Naive B cell (primary cell): ENCODE data around the gene TINAGL1. TPM values are rescaled to one million over a fixed set of nuclear protein-coding genes. Genes with fewer than 3 reads are reported as not detected.

ENCODE experiments used
- ATAC-seq, 2 donors: fragments of 150-1000 bp; cut with Tn5 transposase; 2 replicates each; pipeline ENCODE4 v1.10.0; 2021; ENCODE audit warnings: low read depth in 2 of 2, mild to moderate bottlenecking in 2 of 2, moderate library complexity in 2 of 2
- DNase-seq: peaks from one replicate; pipeline ENCODE4 v3.0.0; 2022
- H3K27ac Mint-ChIP-seq, 6 donors: one replicate each; pipeline ENCODE4 v1.8.0; 2020 to 2022; ENCODE audit warnings: mild to moderate bottlenecking in 6 of 6, mixed read lengths in 6 of 6, moderate library complexity in 5 of 6, inconsistent platforms in 2 of 6
- H3K27me3 Mint-ChIP-seq, 3 donors: one replicate each; pipeline ENCODE4 v1.8.0; 2021 to 2022; ENCODE audit warnings: mixed read lengths in 3 of 3, mild to moderate bottlenecking in 1 of 3
- H3K36me3 Mint-ChIP-seq, 2 donors: one replicate each; pipeline ENCODE4 v1.8.0; 2020 to 2022; ENCODE audit warnings: mixed read lengths in 2 of 2, inconsistent platforms in 1 of 2, mild to moderate bottlenecking in 1 of 2
- H3K4me1 Mint-ChIP-seq, 3 donors: one replicate each; pipeline ENCODE4 v1.8.0; 2020 to 2022; ENCODE audit warnings: mixed read lengths in 3 of 3, inconsistent platforms in 1 of 3, mild to moderate bottlenecking in 1 of 3, moderate library complexity in 1 of 3
- H3K4me3 Mint-ChIP-seq, 8 donors: one replicate each; pipeline ENCODE4 v1.8.0; 2020 to 2022; ENCODE audit warnings: mild to moderate bottlenecking in 8 of 8, mixed read lengths in 8 of 8, moderate library complexity in 8 of 8, inconsistent platforms in 2 of 8
- H3K9me3 Mint-ChIP-seq, 7 donors: one replicate each; pipeline ENCODE4 v1.8.0; 2020 to 2022; ENCODE audit warnings: mixed read lengths in 7 of 7, mild to moderate bottlenecking in 5 of 7, inconsistent platforms in 2 of 7, moderate library complexity in 1 of 7
- polyA plus RNA-seq, 6 donors: library from polyadenylated mRNA; unstranded; fragments of 300-500 nt; fragmentation: Illumina TruSeq; gene quantifications; one replicate each; pipeline ENCODE4 v1.2.3, GENCODE V29; 2021; ENCODE audit warnings: low read depth in 6 of 6

TINAGL1 gene, protein sequence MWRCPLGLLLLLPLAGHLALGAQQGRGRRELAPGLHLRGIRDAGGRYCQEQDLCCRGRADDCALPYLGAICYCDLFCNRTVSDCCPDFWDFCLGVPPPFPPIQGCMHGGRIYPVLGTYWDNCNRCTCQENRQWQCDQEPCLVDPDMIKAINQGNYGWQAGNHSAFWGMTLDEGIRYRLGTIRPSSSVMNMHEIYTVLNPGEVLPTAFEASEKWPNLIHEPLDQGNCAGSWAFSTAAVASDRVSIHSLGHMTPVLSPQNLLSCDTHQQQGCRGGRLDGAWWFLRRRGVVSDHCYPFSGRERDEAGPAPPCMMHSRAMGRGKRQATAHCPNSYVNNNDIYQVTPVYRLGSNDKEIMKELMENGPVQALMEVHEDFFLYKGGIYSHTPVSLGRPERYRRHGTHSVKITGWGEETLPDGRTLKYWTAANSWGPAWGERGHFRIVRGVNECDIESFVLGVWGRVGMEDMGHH
- not detected for polyA plus RNA-seq

DNA sequence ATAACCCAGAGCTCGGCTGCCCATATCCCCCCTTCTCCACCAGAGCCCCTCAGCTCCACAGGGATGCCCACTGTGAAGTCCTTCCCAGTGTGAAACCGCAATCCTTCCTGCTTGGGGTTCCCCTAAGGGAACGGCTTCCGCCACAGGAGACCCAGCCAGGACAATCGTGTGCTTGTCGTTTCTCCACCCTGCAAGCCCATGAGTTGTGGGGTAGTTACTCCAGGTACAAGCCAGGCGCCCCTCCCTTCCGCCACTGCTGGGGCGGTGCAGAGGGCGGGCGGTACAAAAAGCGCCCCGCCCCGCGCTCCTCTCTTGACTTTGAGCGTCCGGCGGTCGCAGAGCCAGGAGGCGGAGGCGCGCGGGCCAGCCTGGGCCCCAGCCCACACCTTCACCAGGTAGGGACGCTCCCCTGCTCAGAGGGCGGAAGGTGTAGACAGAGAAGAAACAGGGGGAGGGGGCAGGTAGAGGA is at the start of gene TINAGL1:
Gene TINAGL1, plus strand, starts transcription at position 315 of the 469 bp plus-strand sequence. CDS start 634 bp downstream, outside the sequence.
- Mint-ChIP-seq H3K27ac (no peak within 1 kb of the TSS), H3K27me3 (peaks cover 4 to 41% (median 25%) of the 10 kb centered on the region in 3 donors)
- DNase-seq, result no peak

DNA sequence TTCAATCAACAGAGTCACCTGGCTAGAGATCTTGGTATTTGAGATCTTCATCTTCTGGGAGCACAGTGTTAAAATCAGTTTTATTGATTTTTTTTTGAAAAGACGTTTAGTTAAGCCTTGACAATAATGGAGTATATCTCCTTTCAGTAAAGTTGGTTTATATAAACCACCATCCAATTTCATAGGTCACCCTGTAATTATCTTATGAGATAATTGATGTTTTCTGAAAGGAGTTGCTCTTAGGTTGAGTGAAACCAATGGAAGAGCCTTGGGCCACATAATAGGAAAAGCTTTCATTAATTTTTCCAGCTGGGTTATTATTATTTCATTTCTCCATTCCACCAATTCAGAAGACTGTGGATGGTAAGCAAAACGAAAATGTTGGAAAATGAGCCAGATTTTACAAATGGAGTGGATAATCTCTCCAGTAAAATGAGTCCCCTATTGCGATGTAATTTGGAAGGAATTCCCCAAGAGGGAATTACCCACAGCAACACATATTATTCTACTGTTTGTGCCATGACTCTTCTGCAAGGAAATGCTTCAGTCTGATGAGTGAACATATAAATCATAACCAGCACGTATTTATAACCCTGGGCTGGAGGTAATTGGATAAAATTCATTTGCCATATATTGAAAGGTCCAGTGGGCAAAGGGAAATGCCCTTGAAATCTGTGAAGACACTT is 46.2 kb upstream of the TINAGL1 start:
- H3K27ac Mint-ChIP-seq, result no peak overlapping the region
- H3K9me3 Mint-ChIP-seq, result no peaks in the 10 kb centered on the region
- H3K36me3 Mint-ChIP-seq, result no peaks in the 10 kb centered on the region
- ATAC-seq, result no peak
- no peak for DNase-seq
- H3K27me3 Mint-ChIP-seq, result peaks cover 0 to 3% (median 0%) of the 10 kb centered on the region in 3 donors
- H3K4me3 Mint-ChIP-seq, result no peak overlapping the region
- no peaks in the 10 kb centered on the region for H3K4me1 Mint-ChIP-seq

More for the DNA sequence above, at the start of gene TINAGL1:
- ATAC-seq, result peak in 1 of 2 donors; percentile 23
- H3K4me3 Mint-ChIP-seq, result peak within 1 kb of the TSS in 3 of 8 donors; percentile 9 to 63 (median 12)
- no peaks in the 10 kb centered on the region for H3K9me3 Mint-ChIP-seq
- H3K36me3 Mint-ChIP-seq, result no peaks in the 10 kb centered on the region
- peaks cover 4 to 19% (median 10%) of the 10 kb centered on the region in 3 donors for H3K4me1 Mint-ChIP-seq

DNA sequence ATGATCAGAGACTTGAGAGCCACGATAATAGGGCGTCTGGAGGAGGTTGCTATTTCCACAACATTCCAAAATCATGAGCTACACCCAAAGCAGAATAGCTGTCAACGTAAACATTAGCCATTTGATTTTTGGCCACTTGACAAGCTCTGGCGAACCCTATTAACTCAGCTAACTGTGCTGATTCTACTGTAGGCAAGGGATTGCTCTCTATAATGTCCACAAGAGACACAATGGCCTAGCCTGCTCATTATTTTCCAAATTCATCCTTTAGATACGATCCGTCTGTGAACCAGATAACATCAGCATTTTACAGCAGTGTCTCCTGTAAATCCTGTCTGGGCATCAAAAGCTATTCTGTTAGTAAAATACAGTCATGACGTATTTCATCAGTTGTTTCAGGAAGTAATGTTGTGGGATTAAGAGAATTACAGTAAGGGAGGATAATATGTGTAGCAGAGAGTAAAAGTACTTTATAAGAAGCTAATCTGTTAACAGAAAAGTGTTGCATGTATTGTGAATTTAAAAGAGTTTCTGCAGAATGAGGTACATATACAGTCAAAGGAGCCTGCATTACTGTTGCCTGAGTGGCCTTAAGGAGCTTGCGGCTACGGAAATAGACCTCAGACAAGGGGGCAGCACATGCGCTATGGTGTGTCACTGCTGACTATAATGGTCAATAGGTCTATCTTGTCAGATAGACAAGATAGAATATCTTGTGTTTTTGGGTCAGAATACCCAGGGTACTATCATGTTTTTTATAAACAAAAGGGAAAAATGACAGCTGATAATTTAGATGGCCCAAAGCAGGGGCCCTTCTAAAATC is 44.9 kb upstream of the TINAGL1 start:
- ATAC-seq (no peak), DNase-seq (no peak)
- Mint-ChIP-seq H3K27ac (no peak overlapping the region), H3K9me3 (no peaks in the 10 kb centered on the region), H3K4me3 (no peak overlapping the region), H3K27me3 (peaks cover 0 to 5% (median 0%) of the 10 kb centered on the region in 3 donors), H3K36me3 (no peaks in the 10 kb centered on the region), H3K4me1 (peaks cover 0 to 8% (median 7%) of the 10 kb centered on the region in 3 donors)

DNA sequence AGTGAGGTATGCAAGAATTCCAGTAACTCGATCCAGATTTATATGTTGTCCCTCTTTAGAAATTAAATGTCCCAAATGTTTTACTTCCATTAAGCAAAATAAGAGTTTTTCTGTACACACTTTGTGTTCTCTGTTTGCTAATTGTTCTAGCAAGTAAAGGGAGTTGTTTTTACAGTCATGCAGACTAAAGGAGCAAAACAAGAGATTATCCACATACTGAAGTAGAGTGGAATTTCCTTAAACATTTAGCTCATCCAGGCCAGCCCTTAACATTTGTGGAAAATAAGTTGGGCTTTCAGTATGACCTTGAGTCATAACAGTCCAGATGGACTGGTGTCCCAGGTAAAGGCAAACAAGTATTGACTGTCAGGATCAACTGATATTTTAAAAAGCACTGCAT is 44.1 kb upstream of the TINAGL1 start:
- Mint-ChIP-seq H3K4me3 (no peak overlapping the region), H3K27ac (no peak overlapping the region), H3K27me3 (peaks cover 0 to 5% (median 0%) of the 10 kb centered on the region in 3 donors), H3K36me3 (no peaks in the 10 kb centered on the region), H3K4me1 (peaks cover 0 to 8% (median 7%) of the 10 kb centered on the region in 3 donors), H3K9me3 (no peaks in the 10 kb centered on the region)
- ATAC-seq (no peak), DNase-seq (no peak)

DNA sequence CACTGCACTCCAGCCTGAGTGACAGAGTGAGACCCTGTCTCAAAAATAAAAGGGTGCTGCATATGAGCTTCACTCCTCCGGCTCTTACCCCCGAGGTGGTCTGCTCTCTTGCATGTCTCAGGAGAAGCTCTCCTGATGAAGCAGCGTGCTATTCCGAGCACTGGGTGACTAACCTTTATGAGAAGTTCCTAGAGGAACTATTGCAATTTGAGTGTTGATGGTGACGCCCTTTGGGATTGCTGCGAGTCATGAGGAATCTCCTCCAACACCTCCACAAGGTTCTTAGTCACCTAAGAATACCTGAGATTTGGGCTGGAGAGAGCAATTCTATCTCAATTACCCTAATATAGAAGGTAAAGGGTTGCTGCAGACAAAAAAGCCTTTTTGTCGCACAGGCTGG is 40.8 kb upstream of the TINAGL1 start:
- peak overlapping the region in 1 of 6 donors; percentile 87 for H3K27ac Mint-ChIP-seq
- no peaks in the 10 kb centered on the region for H3K36me3 Mint-ChIP-seq
- DNase-seq, result no peak
- H3K4me3 Mint-ChIP-seq, result peak overlapping the region in 1 of 8 donors; percentile 24
- peaks cover 0 to 5% (median 0%) of the 10 kb centered on the region in 3 donors for H3K27me3 Mint-ChIP-seq
- no peak for ATAC-seq
- H3K4me1 Mint-ChIP-seq, result peaks cover 0 to 8% (median 7%) of the 10 kb centered on the region in 3 donors
- no peaks in the 10 kb centered on the region for H3K9me3 Mint-ChIP-seq

DNA sequence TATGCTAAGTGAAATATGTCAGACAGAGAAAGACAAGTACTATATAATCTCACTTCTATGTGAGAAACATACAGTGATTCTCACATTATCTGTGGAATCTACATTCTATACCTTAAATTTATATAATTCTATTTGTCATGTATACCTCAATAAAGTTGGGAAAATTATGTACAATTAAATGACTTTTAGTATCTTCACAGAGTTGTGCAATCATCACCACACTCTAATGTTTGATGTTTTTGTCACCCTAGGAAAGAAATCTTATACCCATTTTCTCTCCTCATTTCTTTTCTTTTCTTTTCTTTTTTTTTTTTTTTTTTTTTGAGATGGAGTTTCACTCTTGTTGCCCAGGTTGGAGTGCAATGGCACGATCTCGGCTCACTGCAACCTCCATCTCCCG is 37.0 kb upstream of the TINAGL1 start:
- ATAC-seq (no peak), DNase-seq (no peak)
- peaks cover 0 to 8% (median 7%) of the 10 kb centered on the region in 3 donors for H3K4me1 Mint-ChIP-seq
- no peak overlapping the region for H3K27ac Mint-ChIP-seq
- no peak overlapping the region for H3K4me3 Mint-ChIP-seq
- H3K9me3 Mint-ChIP-seq, result peaks cover 0 to 17% (median 6%) of the 10 kb centered on the region in 7 donors
- peaks cover 0 to 5% (median 0%) of the 10 kb centered on the region in 3 donors for H3K27me3 Mint-ChIP-seq
- peaks cover 0 to 9% of the 10 kb centered on the region in 2 donors for H3K36me3 Mint-ChIP-seq

DNA sequence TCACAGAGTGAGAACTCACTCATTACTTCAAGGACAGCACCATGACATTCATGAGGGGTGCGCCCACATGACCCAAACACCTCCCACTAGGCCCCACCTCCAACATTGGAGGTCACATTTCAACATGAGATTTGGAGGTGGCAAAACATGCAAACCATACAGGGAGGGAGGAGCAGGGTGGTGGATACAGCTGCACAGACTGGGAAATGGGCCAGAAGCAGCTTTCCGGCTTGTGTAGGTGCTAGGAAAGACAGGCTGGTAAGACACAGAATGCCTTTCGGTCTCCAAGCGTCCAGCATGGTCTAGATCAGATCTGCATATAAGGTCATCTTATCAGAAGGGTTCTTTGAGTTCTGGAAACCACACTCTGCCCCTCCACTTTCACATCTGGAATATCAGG is 35.1 kb upstream of the TINAGL1 start:
- peaks cover 0 to 9% of the 10 kb centered on the region in 2 donors for H3K36me3 Mint-ChIP-seq
- no peak overlapping the region for H3K27ac Mint-ChIP-seq
- peaks cover 0 to 17% (median 6%) of the 10 kb centered on the region in 7 donors for H3K9me3 Mint-ChIP-seq
- H3K4me3 Mint-ChIP-seq, result no peak overlapping the region
- H3K27me3 Mint-ChIP-seq, result no peaks in the 10 kb centered on the region
- no peak for DNase-seq
- peaks cover 0 to 2% (median 2%) of the 10 kb centered on the region in 3 donors for H3K4me1 Mint-ChIP-seq
- no peak for ATAC-seq

DNA sequence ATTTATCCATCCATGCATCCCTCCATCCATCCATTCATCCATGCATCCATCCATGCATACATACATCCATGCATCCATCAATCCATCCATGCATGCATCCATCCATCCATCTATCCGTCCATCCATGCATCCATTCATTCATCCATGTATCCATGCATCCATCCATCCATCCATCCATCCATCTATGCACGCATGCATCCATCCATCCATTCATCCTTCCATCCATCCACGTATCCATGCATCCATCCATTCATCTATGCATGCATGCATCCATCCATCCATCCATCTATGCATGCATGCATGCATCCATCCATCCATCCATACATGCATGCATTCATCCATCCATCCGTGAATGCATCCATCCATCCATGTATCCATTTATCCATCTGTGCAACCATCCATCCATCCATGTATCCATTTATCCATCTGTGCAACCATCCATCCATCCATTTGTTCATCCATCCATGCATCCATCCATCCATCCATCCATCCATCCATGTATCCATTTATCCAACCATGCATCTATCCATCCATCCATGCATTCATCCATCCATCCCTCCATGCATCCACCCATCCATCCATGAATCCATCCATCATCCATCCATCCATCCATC is 30.3 kb upstream of the TINAGL1 start:
- no peak for DNase-seq
- H3K4me1 Mint-ChIP-seq, result peaks cover 0 to 7% (median 4%) of the 10 kb centered on the region in 3 donors
- ATAC-seq, result no peak
- no peak overlapping the region for H3K4me3 Mint-ChIP-seq
- H3K9me3 Mint-ChIP-seq, result peaks cover 0 to 17% (median 6%) of the 10 kb centered on the region in 7 donors
- H3K36me3 Mint-ChIP-seq, result peaks cover 0 to 9% of the 10 kb centered on the region in 2 donors
- peaks cover 5 to 12% (median 9%) of the 10 kb centered on the region in 3 donors for H3K27me3 Mint-ChIP-seq
- no peak overlapping the region for H3K27ac Mint-ChIP-seq

DNA sequence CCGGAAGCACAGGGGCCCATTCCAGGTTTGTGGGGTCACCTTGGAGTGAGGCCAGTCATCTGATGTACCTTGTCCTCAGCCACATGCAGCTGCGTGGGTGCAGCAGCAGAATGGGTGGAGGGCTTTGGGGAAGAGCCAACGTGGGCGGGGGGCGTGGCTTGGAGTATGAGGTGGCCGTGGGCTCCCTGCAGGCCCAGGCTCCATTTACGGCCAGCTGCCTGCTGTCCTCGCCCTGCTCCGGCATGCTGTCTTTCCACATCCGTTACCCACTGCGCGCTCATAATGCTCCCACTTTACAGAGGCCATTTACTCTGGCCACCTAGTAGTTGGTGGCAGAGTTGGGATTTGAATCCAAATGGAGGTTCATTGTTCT is 27.8 kb upstream of the TINAGL1 start:
- Mint-ChIP-seq H3K4me3 (peak overlapping the region in 1 of 8 donors; percentile 33), H3K36me3 (no peaks in the 10 kb centered on the region), H3K27ac (no peak overlapping the region), H3K4me1 (peaks cover 0 to 7% (median 4%) of the 10 kb centered on the region in 3 donors), H3K27me3 (peaks cover 5 to 12% (median 9%) of the 10 kb centered on the region in 3 donors), H3K9me3 (no peaks in the 10 kb centered on the region)
- DNase-seq, result no peak
- peak in 1 of 2 donors; percentile 9 for ATAC-seq

DNA sequence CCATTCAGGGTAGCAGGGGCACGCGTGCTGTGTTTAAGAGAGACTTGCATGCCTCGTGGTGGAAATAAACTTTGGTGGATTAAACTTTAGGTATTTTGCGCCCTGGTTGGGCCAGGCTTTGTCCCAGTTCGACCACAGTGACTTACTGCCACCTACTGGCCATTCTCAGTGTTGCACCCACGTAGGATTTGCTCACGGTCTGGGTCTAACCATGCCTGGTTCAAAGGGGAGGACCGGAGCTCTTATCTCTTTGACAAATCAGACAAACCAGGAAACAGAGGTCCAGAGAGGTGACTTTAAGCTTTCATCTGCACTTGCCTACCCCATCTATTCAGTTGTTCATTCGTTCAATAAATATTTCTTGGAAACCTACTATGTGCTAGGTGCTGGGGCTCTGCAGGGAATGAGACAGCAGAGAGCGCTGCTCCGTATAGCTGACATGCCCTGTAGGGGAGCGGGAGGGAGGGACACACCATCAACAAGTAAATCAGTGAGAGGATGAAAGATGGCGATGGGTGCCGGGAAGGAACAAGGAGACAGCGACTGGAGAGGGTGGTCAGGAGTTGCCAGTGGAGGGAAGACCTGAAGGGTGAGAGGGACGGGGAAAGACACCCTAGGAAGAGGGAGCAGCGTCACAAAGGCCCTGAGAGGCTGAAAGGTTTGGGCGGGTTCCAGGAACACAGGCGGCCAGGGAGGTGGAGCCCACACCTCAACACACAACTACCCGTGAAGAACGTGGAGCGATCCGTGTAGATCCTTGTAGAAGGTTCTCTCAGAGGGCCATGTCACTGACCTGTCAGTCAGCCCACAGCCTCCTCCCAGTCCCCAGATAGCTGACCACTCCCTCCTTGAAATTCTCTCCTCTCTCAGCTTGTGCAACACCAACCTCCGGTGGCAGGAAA is 27.2 kb upstream of the TINAGL1 start:
- Mint-ChIP-seq H3K4me1 (peaks cover 0 to 7% (median 4%) of the 10 kb centered on the region in 3 donors), H3K27me3 (peaks cover 5 to 15% (median 9%) of the 10 kb centered on the region in 3 donors), H3K9me3 (no peaks in the 10 kb centered on the region), H3K36me3 (no peaks in the 10 kb centered on the region), H3K27ac (no peak overlapping the region), H3K4me3 (peak overlapping the region in 5 of 8 donors; percentile 21 to 54 (median 33))
- DNase-seq, result peak; percentile 80
- ATAC-seq, result peak; percentile 95

DNA sequence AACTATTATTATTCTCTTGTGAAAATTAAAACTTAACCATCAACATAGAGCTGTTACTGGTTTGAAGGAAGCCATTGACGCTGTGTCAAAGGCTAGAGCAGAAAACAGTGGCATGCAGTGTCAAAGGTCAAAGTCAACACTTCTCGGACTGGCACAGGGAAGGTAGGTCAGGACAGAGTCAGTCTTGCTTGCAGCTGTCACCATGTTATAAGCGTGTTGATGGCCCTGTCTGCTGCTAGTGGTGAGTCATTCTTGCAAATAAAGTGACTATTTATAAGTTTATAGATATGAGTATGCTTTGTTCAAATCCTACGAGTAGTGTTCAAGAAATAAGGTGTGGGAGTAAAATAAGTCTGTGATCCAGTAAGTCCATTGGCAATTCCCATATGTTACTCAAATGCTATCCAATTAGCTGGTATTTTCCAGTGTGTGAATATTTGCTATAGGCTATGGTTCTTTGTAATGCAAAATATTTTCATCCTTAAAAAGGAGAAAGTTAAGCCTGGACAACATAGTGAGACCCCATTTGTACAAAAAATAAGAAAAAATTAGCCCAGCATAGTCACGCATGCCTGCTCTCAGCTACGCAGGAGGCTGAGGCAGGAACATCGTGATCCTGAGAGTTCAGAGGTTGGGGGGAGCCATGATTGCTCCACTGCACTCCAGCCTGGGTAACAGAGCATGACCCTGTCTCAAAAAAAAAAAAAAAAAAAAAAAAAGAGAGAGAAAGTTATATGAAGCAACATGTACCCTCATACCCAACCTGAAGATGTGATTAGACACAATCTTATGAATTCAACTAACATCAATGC is 26.3 kb upstream of the TINAGL1 start:
- peaks cover 5 to 15% (median 9%) of the 10 kb centered on the region in 3 donors for H3K27me3 Mint-ChIP-seq
- H3K27ac Mint-ChIP-seq, result peak overlapping the region in 2 of 6 donors; percentile 11 to 31
- no peaks in the 10 kb centered on the region for H3K36me3 Mint-ChIP-seq
- DNase-seq, result no peak
- peaks cover 0 to 7% (median 4%) of the 10 kb centered on the region in 3 donors for H3K4me1 Mint-ChIP-seq
- ATAC-seq, result no peak
- H3K4me3 Mint-ChIP-seq, result peak overlapping the region in 2 of 8 donors; percentile 50 to 54
- H3K9me3 Mint-ChIP-seq, result no peaks in the 10 kb centered on the region
